Trophoblast cell (in vitro differentiated cells and primary cell): ENCODE data around the gene PLEKHD1.
A peak's percentile ranks its signal among the peaks of the same experiment; 100 is the strongest.

ENCODE experiments used
- DNase-seq, 2 donors: peaks; one replicate each; pipeline ENCODE4 v3.0.0-alpha.2; 2016
- H2AFZ ChIP-seq: 2 replicates; pipeline ENCODE4 v1.6.1; 2013; ENCODE audit warnings: low read length, moderate library complexity, mild to moderate bottlenecking; ENCODE audit not compliant: insufficient read depth, poor library complexity
- H2AK5ac ChIP-seq: 2 replicates; pipeline ENCODE4 v1.6.1; 2013; ENCODE audit warnings: mild to moderate bottlenecking, low read length
- H2BK120ac ChIP-seq: 2 replicates; pipeline ENCODE4 v1.6.1; 2013; ENCODE audit warnings: low read length, mild to moderate bottlenecking, moderate library complexity; ENCODE audit not compliant: insufficient read depth, poor library complexity
- H2BK12ac ChIP-seq: 2 replicates; pipeline ENCODE4 v1.6.1; 2013; ENCODE audit warnings: mild to moderate bottlenecking, low read length, moderate library complexity
- H2BK5ac ChIP-seq: 2 replicates; pipeline ENCODE4 v1.6.1; 2013; ENCODE audit warnings: low read length, low read depth, moderate library complexity, mild to moderate bottlenecking; ENCODE audit not compliant: poor library complexity
- H3K14ac ChIP-seq: 2 replicates; pipeline ENCODE4 v1.6.1; 2013; ENCODE audit warnings: mild to moderate bottlenecking, low read length
- H3K18ac ChIP-seq: 2 replicates; pipeline ENCODE4 v1.6.1; 2013; ENCODE audit warnings: mild to moderate bottlenecking, low read length
- H3K23ac ChIP-seq: 2 replicates; pipeline ENCODE4 v1.6.1; 2013; ENCODE audit warnings: low read length
- H3K27ac ChIP-seq: 2 replicates; pipeline ENCODE4 v1.5.1; 2013; ENCODE audit warnings: low read depth, mild to moderate bottlenecking, inconsistent platforms, low read length, moderate library complexity
- H3K27me3 ChIP-seq: 2 replicates; pipeline ENCODE4 v1.6.1; 2013; ENCODE audit warnings: inconsistent platforms, mild to moderate bottlenecking, low read length, moderate library complexity; ENCODE audit not compliant: insufficient read depth
- H3K36me3 ChIP-seq, 2 experiments: 1 replicate in 1 of 2; 2 replicates in 1 of 2; pipeline ENCODE4 v1.6.1; 2013; ENCODE audit warnings: low read length in 2 of 2, mild to moderate bottlenecking in 2 of 2, moderate library complexity in 1 of 2; ENCODE audit not compliant: insufficient read depth in 2 of 2, control insufficient read depth in 1 of 2
- H3K4ac ChIP-seq: 2 replicates; pipeline ENCODE4 v1.6.1; 2013; ENCODE audit warnings: low read depth, mild to moderate bottlenecking, low read length, moderate library complexity
- H3K4me1 ChIP-seq, 2 experiments: 1 replicate in 1 of 2; 2 replicates in 1 of 2; pipeline ENCODE4 v1.6.1; 2013; ENCODE audit warnings: low read length in 2 of 2, mild to moderate bottlenecking in 2 of 2, moderate library complexity in 1 of 2; ENCODE audit not compliant: insufficient read depth in 2 of 2, control insufficient read depth in 1 of 2
- H3K4me2 ChIP-seq: 2 replicates; pipeline ENCODE4 v1.6.1; 2013; ENCODE audit warnings: inconsistent platforms, mild to moderate bottlenecking, low read length, moderate library complexity
- H3K4me3 ChIP-seq: 2 replicates; pipeline ENCODE4 v1.5.1; 2013; ENCODE audit warnings: mild to moderate bottlenecking, low read depth, low read length, inconsistent platforms
- H3K79me1 ChIP-seq: one replicate; pipeline ENCODE4 v1.6.1; 2013; ENCODE audit warnings: low read length
- H3K79me2 ChIP-seq: 2 replicates; pipeline ENCODE4 v1.6.1; 2013; ENCODE audit warnings: low read length, mild to moderate bottlenecking; ENCODE audit not compliant: control insufficient read depth, insufficient read depth, poor library complexity
- H3K9ac ChIP-seq: 2 replicates; pipeline ENCODE4 v1.6.1; 2013; ENCODE audit warnings: mild to moderate bottlenecking, low read length
- H3K9me3 ChIP-seq: 2 replicates; pipeline ENCODE4 v1.6.1; 2013; ENCODE audit warnings: low read depth, mild to moderate bottlenecking, control low read depth, inconsistent platforms, low read length; ENCODE audit not compliant: insufficient read depth
- H4K12ac ChIP-seq: 2 replicates; pipeline ENCODE4 v1.6.1; 2013; ENCODE audit warnings: low read depth, mild to moderate bottlenecking, low read length, moderate library complexity
- H4K8ac ChIP-seq: 2 replicates; pipeline ENCODE4 v1.6.1; 2013; ENCODE audit warnings: low read depth, mild to moderate bottlenecking, low read length, moderate library complexity
- H4K91ac ChIP-seq: one replicate; pipeline ENCODE4 v1.6.1; 2013; ENCODE audit warnings: low read depth, mild to moderate bottlenecking, low read length, moderate library complexity
- WGBS: extraction: QIAGEN DNeasy Blood & Tissue Kit; methylation state at CpG from one replicate; pipeline ENCODE4 v1.1.7; 2013; ENCODE audit warnings: missing lambda C conversion rate; ENCODE audit not compliant: insufficient read length, insufficient coverage; ENCODE audit errors: extremely low coverage; 5-methylcytosine and 5-hydroxymethylcytosine counted together

Gene PLEKHD1

DNA sequence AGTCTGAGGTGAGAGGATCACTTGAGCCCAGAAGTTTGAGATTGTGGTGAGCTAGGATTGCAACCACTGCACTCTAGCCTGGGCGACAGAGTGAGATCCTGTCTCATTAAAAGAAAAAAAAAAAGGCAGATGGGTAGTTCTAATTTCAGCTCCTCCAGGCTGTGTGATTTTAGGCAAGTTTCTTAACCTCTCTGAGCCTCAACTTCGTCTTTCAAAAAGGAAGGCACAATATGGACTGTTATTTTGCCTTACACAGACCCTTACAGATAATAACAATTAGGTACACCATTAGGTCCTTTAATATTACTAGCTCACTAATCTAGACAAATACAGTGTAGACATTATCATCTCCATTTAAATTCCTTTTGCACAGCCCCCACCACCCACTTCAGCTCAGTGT is 94.9 kb downstream of the PLEKHD1 start:
- Histone ChIP-seq H2AFZ (no peak overlapping the region), H2BK120ac (no peak overlapping the region), H3K9ac (no peak overlapping the region), H2AK5ac (no peak overlapping the region), H3K4me2 (no peak overlapping the region), H3K23ac (no peak overlapping the region), H3K4me1 (peaks cover 1% of the 10 kb centered on the region in 2 experiments), H3K4me3 (no peak overlapping the region), H4K12ac (no peak overlapping the region), H3K27me3 (peaks cover 1% of the 10 kb centered on the region), H3K4ac (no peak overlapping the region), H2BK5ac (no peak overlapping the region), H4K8ac (no peak overlapping the region), H4K91ac (no peak overlapping the region), H3K9me3 (no peaks in the 10 kb centered on the region), H3K14ac (no peak overlapping the region), H3K27ac (no peak overlapping the region), H3K79me2 (no peaks in the 10 kb centered on the region), H3K18ac (no peak overlapping the region), H3K79me1 (no peaks in the 10 kb centered on the region), H3K36me3 (no peaks in the 10 kb centered on the region), H2BK12ac (no peak overlapping the region)
- WGBS = no CpG with 5 or more reads among the region's 2 CpGs
- no peak for DNase-seq

- Histone ChIP-seq H3K79me1 (no peaks in the 10 kb centered on the region), H3K4me2 (no peak overlapping the region), H3K4me1 (no peaks in the 10 kb centered on the region), H3K27me3 (no peaks in the 10 kb centered on the region), H2BK5ac (no peak overlapping the region), H2BK120ac (no peak overlapping the region), H4K8ac (no peak overlapping the region), H3K14ac (no peak overlapping the region), H3K79me2 (no peaks in the 10 kb centered on the region), H3K4me3 (no peak overlapping the region), H2BK12ac (no peak overlapping the region), H3K23ac (no peak overlapping the region), H2AFZ (no peak overlapping the region), H3K4ac (no peak overlapping the region), H3K36me3 (no peaks in the 10 kb centered on the region), H4K91ac (no peak overlapping the region), H3K9me3 (no peaks in the 10 kb centered on the region), H2AK5ac (no peak overlapping the region), H3K27ac (no peak overlapping the region), H4K12ac (no peak overlapping the region), H3K9ac (no peak overlapping the region), H3K18ac (no peak overlapping the region)
- peak in 1 of 2 donors; percentile 7 for DNase-seq
- WGBS = no CpG with 5 or more reads among the region's 7 CpGs
These were observed 95.6 kb downstream of the PLEKHD1 start for GRCh38 chr14:69580009-69580577.
